Endothelial cell of umbilical vein (primary cell): ENCODE data around the gene RANBP6.

ENCODE experiments used
- EZH2 ChIP-seq: IDR thresholded peaks from 2 replicates; pipeline ENCODE4 v1.6.1; 2012; ENCODE audit warnings: borderline replicate concordance, low read depth, mild to moderate bottlenecking, moderate library complexity, low read length, inconsistent platforms; ENCODE audit not compliant: severe bottlenecking
- POLR2A ChIP-seq: IDR thresholded peaks from 2 replicates; pipeline ENCODE4 v1.6.1; 2012; ENCODE audit warnings: low read depth, mild to moderate bottlenecking, control low read depth, low read length
- TF ChIP-seq, protein P1 (sequence below), 2 donors: IDR thresholded peaks; 1 replicate in 1 of 2; 2 replicates in 1 of 2; pipeline ENCODE4 v1.5.1; 2011; ENCODE audit warnings: low read length in 2 of 2, mild to moderate bottlenecking in 2 of 2, moderate library complexity in 2 of 2, control low read depth in 1 of 2, inconsistent platforms in 1 of 2, low read depth in 1 of 2; ENCODE audit not compliant: insufficient read depth in 1 of 2; ENCODE audit errors: extremely low read depth in 1 of 2

DNA sequence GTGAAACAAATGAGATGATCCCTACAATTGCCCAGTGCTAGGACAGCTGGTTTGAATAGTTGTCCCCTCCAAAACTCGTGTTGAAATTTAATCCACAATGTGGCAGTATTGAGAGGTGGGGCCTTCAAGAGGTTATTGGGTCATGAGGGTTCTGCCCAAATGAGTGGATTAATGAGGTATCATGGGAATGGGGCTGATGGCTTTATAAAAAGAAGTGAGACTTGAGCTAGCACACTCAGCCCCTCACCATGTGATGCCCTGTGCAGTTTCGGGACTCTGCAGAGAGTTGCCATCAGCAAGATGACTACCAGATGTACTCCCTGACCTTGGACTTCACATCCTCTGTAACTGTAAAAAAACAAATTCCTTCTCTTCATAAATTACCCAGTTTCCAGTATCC is 33.1 kb downstream of the RANBP6 start:
- TF ChIP-seq EZH2 (no peak), POLR2A (no peak)
- TF ChIP-seq, protein P1, sequence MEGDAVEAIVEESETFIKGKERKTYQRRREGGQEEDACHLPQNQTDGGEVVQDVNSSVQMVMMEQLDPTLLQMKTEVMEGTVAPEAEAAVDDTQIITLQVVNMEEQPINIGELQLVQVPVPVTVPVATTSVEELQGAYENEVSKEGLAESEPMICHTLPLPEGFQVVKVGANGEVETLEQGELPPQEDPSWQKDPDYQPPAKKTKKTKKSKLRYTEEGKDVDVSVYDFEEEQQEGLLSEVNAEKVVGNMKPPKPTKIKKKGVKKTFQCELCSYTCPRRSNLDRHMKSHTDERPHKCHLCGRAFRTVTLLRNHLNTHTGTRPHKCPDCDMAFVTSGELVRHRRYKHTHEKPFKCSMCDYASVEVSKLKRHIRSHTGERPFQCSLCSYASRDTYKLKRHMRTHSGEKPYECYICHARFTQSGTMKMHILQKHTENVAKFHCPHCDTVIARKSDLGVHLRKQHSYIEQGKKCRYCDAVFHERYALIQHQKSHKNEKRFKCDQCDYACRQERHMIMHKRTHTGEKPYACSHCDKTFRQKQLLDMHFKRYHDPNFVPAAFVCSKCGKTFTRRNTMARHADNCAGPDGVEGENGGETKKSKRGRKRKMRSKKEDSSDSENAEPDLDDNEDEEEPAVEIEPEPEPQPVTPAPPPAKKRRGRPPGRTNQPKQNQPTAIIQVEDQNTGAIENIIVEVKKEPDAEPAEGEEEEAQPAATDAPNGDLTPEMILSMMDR (IDR thresholded peaks at IDR 0.05; ENCODE audit: extremely low read depth in 1 of 2, insufficient read depth in 1 of 2, low read depth in 1 of 2, low read length in 2 of 2), result no peak
